ENCODE data around the gene SUV39H1.

- TF ChIP-seq POLR2A (IDR thresholded peaks at IDR 0.05) (no peak), CTCF (IDR thresholded peaks at IDR 0.05) (no peak), EP300 (IDR thresholded peaks at IDR 0.05) (no peak), POLR2AphosphoS5 (IDR thresholded peaks at IDR 0.05) (no peak)
These were observed 1.8 kb downstream of the SUV39H1 start for GRCh38 chrX:48698306-48698705.

All from gastroesophageal sphincter (tissue), 3 donors.